GM12872 (cell line): ENCODE data around the gene MAP7.

Experiments used
- CTCF ChIP-seq: IDR thresholded peaks from 3 replicates; pipeline ENCODE4 v1.5.1; 2011; ENCODE audit warnings: low read depth, mild to moderate bottlenecking, low read length, moderate library complexity; ENCODE audit not compliant: insufficient read depth

The MAP7 gene

GRCh38 chr6:136424901-136425300 is 125.3 kb downstream of the MAP7 start:
- no peak for TF ChIP-seq CTCF

- no peak for TF ChIP-seq CTCF
Observed at GRCh38 chr6:136424450-136424849, 125.8 kb downstream of the MAP7 start.

GRCh38 chr6:136421537-136422158 is 128.6 kb downstream of the MAP7 start:
- no peak for TF ChIP-seq CTCF

GRCh38 chr6:136420853-136421252 is 129.4 kb downstream of the MAP7 start:
- TF ChIP-seq CTCF, result no peak

- TF ChIP-seq CTCF, result no peak
Observed at GRCh38 chr6:136415351-136416007, 134.7 kb downstream of the MAP7 start.

GRCh38 chr6:136412410-136412809 is 137.8 kb downstream of the MAP7 start:
- no peak for TF ChIP-seq CTCF

- TF ChIP-seq CTCF, result no peak
Observed at GRCh38 chr6:136411453-136412354, 138.5 kb downstream of the MAP7 start.
